GM23338 (cell line): ENCODE results near the gene HPS5. TPM values are rescaled to one million over a fixed set of nuclear protein-coding genes. Genes with fewer than 3 reads are reported as not detected.

Source experiments
- ATAC-seq: fragments of 200-7000 bp; cut with Tn5 transposase; 3 replicates; pipeline ENCODE4 v1.9.1; 2020
- DNase-seq: peaks from one replicate; pipeline ENCODE4 v3.0.0-alpha.2; 2015; ENCODE audit warnings: low spot score
- H2AFZ ChIP-seq: fragments of 200-600 bp; sonication (generic); 2 replicates; pipeline ENCODE4 v1.8.0; 2016; ENCODE audit warnings: antibody characterized with exemption, mild to moderate bottlenecking, moderate library complexity
- H3F3A ChIP-seq: fragments of 200-600 bp; sonication (generic); replicated peaks from 2 replicates; pipeline ENCODE4 v1.8.0; 2017; ENCODE audit warnings: antibody characterized with exemption, mixed run types, low read depth
- H3K27ac ChIP-seq: fragments of 200-600 bp; sonication (generic); 2 replicates; pipeline ENCODE4 v1.6.1; 2016; ENCODE audit warnings: low read depth
- H3K27me3 ChIP-seq: fragments of 200-600 bp; sonication (generic); 2 replicates; pipeline ENCODE4 v1.8.0; 2016; ENCODE audit warnings: mild to moderate bottlenecking, mixed run types, moderate library complexity; ENCODE audit not compliant: insufficient read depth
- H3K36me3 ChIP-seq: fragments of 200-600 bp; sonication (generic); 2 replicates; pipeline ENCODE4 v1.8.0; 2016; ENCODE audit warnings: mild to moderate bottlenecking; ENCODE audit not compliant: insufficient read depth
- H3K4me1 ChIP-seq: fragments of 200-600 bp; sonication (generic); 2 replicates; pipeline ENCODE4 v1.8.0; 2016; ENCODE audit warnings: mild to moderate bottlenecking, moderate library complexity; ENCODE audit not compliant: insufficient read depth
- H3K4me2 ChIP-seq: fragments of 200-600 bp; sonication (generic); 2 replicates; pipeline ENCODE4 v1.7.1; 2017; ENCODE audit warnings: mixed run types
- H3K4me3 ChIP-seq: fragments of 200-600 bp; sonication (generic); 2 replicates; pipeline ENCODE4 v1.6.1; 2016; ENCODE audit warnings: mixed run types
- H3K79me2 ChIP-seq: fragments of 200-600 bp; sonication (generic); replicated peaks from 2 replicates; pipeline ENCODE4 v1.8.0; 2017; ENCODE audit warnings: mild to moderate bottlenecking; ENCODE audit not compliant: insufficient read depth
- H3K9me2 ChIP-seq: fragments of 200-600 bp; sonication (generic); 2 replicates; pipeline ENCODE4 v1.8.0; 2017; ENCODE audit not compliant: insufficient read depth
- H4K20me1 ChIP-seq: fragments of 200-600 bp; sonication (generic); replicated peaks from 2 replicates; pipeline ENCODE4 v1.8.0; 2017; ENCODE audit warnings: mild to moderate bottlenecking; ENCODE audit not compliant: insufficient read depth
- H3K27ac Mint-ChIP-seq: 2 replicates; pipeline ENCODE4 v1.8.0; 2020; ENCODE audit warnings: inconsistent platforms, mild to moderate bottlenecking, moderate library complexity, mixed read lengths
- H3K27me3 Mint-ChIP-seq: 3 replicates; pipeline ENCODE4 v1.8.0; 2022; ENCODE audit warnings: low read depth, mild to moderate bottlenecking, moderate library complexity, mixed read lengths, inconsistent platforms; ENCODE audit not compliant: insufficient read depth, poor library complexity
- H3K36me3 Mint-ChIP-seq: 3 replicates; pipeline ENCODE4 v1.8.0; 2021; ENCODE audit warnings: low read depth, mild to moderate bottlenecking, inconsistent platforms, moderate library complexity, mixed read lengths
- H3K4me1 Mint-ChIP-seq: 3 replicates; pipeline ENCODE4 v1.8.0; 2020; ENCODE audit warnings: mild to moderate bottlenecking, inconsistent platforms, mixed read lengths
- H3K4me3 Mint-ChIP-seq: 3 replicates; pipeline ENCODE4 v1.8.0; 2021; ENCODE audit warnings: moderate library complexity, mild to moderate bottlenecking, inconsistent platforms, mixed read lengths
- H3K9me3 Mint-ChIP-seq: 3 replicates; pipeline ENCODE4 v1.8.0; 2020; ENCODE audit warnings: moderate library complexity, mild to moderate bottlenecking, inconsistent platforms, mixed read lengths
- CTCF ChIP-seq, 2 experiments: fragments of 200-600 bp in 1 of 2; sonication (generic) in 1 of 2; conservative IDR thresholded peaks; 2 replicates each; pipeline versions ENCODE4 v1.5.1 to v1.6.1; 2016 to 2017; ENCODE audit warnings: antibody characterized with exemption in 2 of 2, low read depth in 2 of 2, mild to moderate bottlenecking in 2 of 2, moderate library complexity in 1 of 2
- EZH2 ChIP-seq: fragments of 200-600 bp; sonication (generic); IDR thresholded peaks from one replicate; pipeline ENCODE4 v1.8.0; 2017; ENCODE audit warnings: antibody characterized with exemption, mild to moderate bottlenecking, low read depth; ENCODE audit not compliant: unreplicated experiment
- EZH2phosphoT487 ChIP-seq: fragments of 200-600 bp; sonication (generic); IDR thresholded peaks from one replicate; pipeline ENCODE4 v1.8.1; 2018; ENCODE audit warnings: antibody characterized with exemption; ENCODE audit not compliant: unreplicated experiment
- JUNB ChIP-seq: IDR thresholded peaks from one replicate; pipeline ENCODE4 v1.6.1; 2016; ENCODE audit warnings: antibody characterized with exemption; ENCODE audit not compliant: unreplicated experiment
- POLR2AphosphoS5 ChIP-seq: IDR thresholded peaks from 2 replicates; pipeline ENCODE4 v1.6.1; 2016; ENCODE audit warnings: antibody characterized with exemption, low read depth
- STAT1 ChIP-seq: IDR thresholded peaks from one replicate; pipeline ENCODE4 v1.6.1; 2016; ENCODE audit warnings: antibody characterized with exemption; ENCODE audit not compliant: unreplicated experiment
- polyA plus RNA-seq: library from polyadenylated mRNA; unstranded; fragments of >200 nt; fragmentation: Nextera tagmentation; extraction: Ambion mirVana; gene quantifications from 2 replicates; pipeline ENCODE4 v1.2.1, GENCODE V29; 2016
- total RNA-seq: library from RNA; depleted of rRNA; stranded (reverse); fragments of >200 nt; shearing (Covaris generic); gene quantifications from 2 replicates; pipeline ENCODE4 v1.2.3, GENCODE V29; 2014
- TF ChIP-seq, protein P1 (sequence below): IDR thresholded peaks from one replicate; pipeline ENCODE4 v1.6.1; 2018; ENCODE audit warnings: antibody characterized with exemption; ENCODE audit not compliant: unreplicated experiment

Gene HPS5
- total and polyA plus RNA-seq, 2 experiments from 2014 or later: 11.5 to 18.6 TPM

DNA sequence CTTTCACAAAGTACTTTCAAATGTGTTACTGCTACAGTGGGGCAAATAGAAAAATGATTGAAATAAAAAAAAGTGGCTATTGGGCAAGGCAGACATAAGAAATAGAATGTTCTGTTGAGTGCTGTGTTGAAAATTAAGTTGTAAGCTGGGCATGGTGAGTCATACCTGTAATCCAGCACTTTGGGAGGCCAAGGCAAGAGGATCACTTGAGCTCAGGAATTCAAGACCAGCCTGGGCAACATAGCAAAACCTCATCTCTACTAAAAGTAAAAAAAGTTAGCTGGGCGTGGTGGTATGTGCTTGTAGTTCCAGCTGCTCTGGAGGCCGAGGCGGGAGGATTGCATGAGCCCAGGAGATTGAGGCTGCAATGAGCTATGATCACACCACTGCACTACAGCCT, 45.5 kb upstream of the HPS5 start:
- no peak overlapping the region for H3K4me3 Mint-ChIP-seq
- no peaks in the 10 kb centered on the region for H3K9me2 ChIP-seq
- H3K9me3 Mint-ChIP-seq: no peaks in the 10 kb centered on the region
- ATAC-seq (no peak), DNase-seq (no peak)
- H3K79me2 ChIP-seq: no peaks in the 10 kb centered on the region
- no peaks in the 10 kb centered on the region for H3K4me1 ChIP-seq
- no peak overlapping the region for H3K4me2 ChIP-seq
- H3K27ac Mint-ChIP-seq: no peak overlapping the region
- no peaks in the 10 kb centered on the region for H3K27me3 ChIP-seq
- no peak overlapping the region for H3K4me3 ChIP-seq
- peaks cover 18% of the 10 kb centered on the region for H3K36me3 ChIP-seq
- no peak overlapping the region for H3K27ac ChIP-seq
- no peaks in the 10 kb centered on the region for H3F3A ChIP-seq
- H3K4me1 Mint-ChIP-seq: no peaks in the 10 kb centered on the region
- peaks cover 5% of the 10 kb centered on the region; the same call in 1 of the 2 replicates for H4K20me1 ChIP-seq
- H3K36me3 Mint-ChIP-seq: peaks cover 31% of the 10 kb centered on the region
- peaks cover 2% of the 10 kb centered on the region for H3K27me3 Mint-ChIP-seq
- H2AFZ ChIP-seq: no peak overlapping the region
- TF ChIP-seq EZH2phosphoT487: no peak
- TF ChIP-seq POLR2AphosphoS5: no peak
- TF ChIP-seq, protein P1, sequence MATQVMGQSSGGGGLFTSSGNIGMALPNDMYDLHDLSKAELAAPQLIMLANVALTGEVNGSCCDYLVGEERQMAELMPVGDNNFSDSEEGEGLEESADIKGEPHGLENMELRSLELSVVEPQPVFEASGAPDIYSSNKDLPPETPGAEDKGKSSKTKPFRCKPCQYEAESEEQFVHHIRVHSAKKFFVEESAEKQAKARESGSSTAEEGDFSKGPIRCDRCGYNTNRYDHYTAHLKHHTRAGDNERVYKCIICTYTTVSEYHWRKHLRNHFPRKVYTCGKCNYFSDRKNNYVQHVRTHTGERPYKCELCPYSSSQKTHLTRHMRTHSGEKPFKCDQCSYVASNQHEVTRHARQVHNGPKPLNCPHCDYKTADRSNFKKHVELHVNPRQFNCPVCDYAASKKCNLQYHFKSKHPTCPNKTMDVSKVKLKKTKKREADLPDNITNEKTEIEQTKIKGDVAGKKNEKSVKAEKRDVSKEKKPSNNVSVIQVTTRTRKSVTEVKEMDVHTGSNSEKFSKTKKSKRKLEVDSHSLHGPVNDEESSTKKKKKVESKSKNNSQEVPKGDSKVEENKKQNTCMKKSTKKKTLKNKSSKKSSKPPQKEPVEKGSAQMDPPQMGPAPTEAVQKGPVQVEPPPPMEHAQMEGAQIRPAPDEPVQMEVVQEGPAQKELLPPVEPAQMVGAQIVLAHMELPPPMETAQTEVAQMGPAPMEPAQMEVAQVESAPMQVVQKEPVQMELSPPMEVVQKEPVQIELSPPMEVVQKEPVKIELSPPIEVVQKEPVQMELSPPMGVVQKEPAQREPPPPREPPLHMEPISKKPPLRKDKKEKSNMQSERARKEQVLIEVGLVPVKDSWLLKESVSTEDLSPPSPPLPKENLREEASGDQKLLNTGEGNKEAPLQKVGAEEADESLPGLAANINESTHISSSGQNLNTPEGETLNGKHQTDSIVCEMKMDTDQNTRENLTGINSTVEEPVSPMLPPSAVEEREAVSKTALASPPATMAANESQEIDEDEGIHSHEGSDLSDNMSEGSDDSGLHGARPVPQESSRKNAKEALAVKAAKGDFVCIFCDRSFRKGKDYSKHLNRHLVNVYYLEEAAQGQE: no peak
- no peak for TF ChIP-seq JUNB
- TF ChIP-seq STAT1: no peak

DNA sequence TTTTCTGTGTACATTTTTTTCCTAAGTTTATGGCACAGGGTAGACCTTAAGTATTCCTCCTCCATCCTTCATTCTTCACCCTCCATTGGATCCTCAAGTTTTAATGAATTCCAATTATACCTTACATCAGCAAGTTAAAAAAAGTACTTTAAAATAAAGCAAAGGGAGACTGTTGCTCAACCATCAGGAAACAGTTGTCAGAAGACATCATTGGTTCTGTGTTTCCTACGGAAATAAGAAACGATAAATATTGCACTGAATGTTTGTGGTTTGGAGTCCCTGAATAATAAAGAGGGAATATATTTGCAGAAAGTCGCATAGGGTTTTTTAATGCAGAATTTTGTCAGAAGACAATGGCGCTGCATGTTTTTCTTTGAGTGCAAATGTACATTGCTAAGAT, 44.3 kb upstream of the HPS5 start:
- Histone ChIP-seq H3F3A (no peaks in the 10 kb centered on the region), H4K20me1 (peaks cover 5% of the 10 kb centered on the region; the same call in 1 of the 2 replicates), H3K27ac (no peak overlapping the region), H3K4me2 (no peak overlapping the region), H2AFZ (no peak overlapping the region), H3K4me1 (no peaks in the 10 kb centered on the region), H3K79me2 (no peaks in the 10 kb centered on the region), H3K9me2 (no peaks in the 10 kb centered on the region), H3K27me3 (no peaks in the 10 kb centered on the region), H3K4me3 (no peak overlapping the region), H3K36me3 (peaks cover 28% of the 10 kb centered on the region)
- H3K27ac Mint-ChIP-seq: no peak overlapping the region
- H3K4me3 Mint-ChIP-seq: no peak overlapping the region
- ATAC-seq (no peak), DNase-seq (no peak)
- no peaks in the 10 kb centered on the region for H3K27me3 Mint-ChIP-seq
- no peaks in the 10 kb centered on the region for H3K4me1 Mint-ChIP-seq
- H3K36me3 Mint-ChIP-seq: peaks cover 35% of the 10 kb centered on the region
- no peaks in the 10 kb centered on the region for H3K9me3 Mint-ChIP-seq
- TF ChIP-seq CTCF (conservative IDR thresholded peaks at IDR 0.05; ENCODE audit: low read depth in 2 of 2): no peak
- TF ChIP-seq EZH2: no peak
- TF ChIP-seq, protein P1: no peak
